Ectodermal cell (in vitro differentiated cells): ENCODE measurements around the gene CBX8.

ENCODE experiments used
- H3K27ac ChIP-seq: 2 replicates; pipeline ENCODE4 v1.7.0; 2013; ENCODE audit warnings: mild to moderate bottlenecking, low read depth, low read length; ENCODE audit not compliant: insufficient read depth, poor library complexity, severe bottlenecking
- H3K27me3 ChIP-seq: 2 replicates; pipeline ENCODE4 v1.7.0; 2013; ENCODE audit warnings: mild to moderate bottlenecking, low read length; ENCODE audit not compliant: insufficient read depth, control insufficient read depth, poor library complexity, severe bottlenecking
- H3K36me3 ChIP-seq: one replicate; pipeline ENCODE4 v1.7.0; 2013; ENCODE audit warnings: low read length; ENCODE audit not compliant: control insufficient read depth, insufficient read depth
- H3K4me1 ChIP-seq: one replicate; pipeline ENCODE4 v1.7.0; 2013; ENCODE audit warnings: low read length; ENCODE audit not compliant: control insufficient read depth, insufficient read depth
- H3K4me3 ChIP-seq: 2 replicates; pipeline ENCODE4 v1.7.0; 2013; ENCODE audit warnings: low read depth, low read length, control low read depth; ENCODE audit not compliant: insufficient read depth
- H3K9me3 ChIP-seq: 2 replicates; pipeline ENCODE4 v1.7.0; 2013; ENCODE audit warnings: mild to moderate bottlenecking, low read length, moderate library complexity; ENCODE audit not compliant: control insufficient read depth
- WGBS, 2 experiments: methylation state at CpG; one replicate each; pipeline ENCODE4 v1.1.7; 2013; ENCODE audit warnings: missing lambda C conversion rate in 2 of 2; 5-methylcytosine and 5-hydroxymethylcytosine counted together

The CBX8 gene

DNA sequence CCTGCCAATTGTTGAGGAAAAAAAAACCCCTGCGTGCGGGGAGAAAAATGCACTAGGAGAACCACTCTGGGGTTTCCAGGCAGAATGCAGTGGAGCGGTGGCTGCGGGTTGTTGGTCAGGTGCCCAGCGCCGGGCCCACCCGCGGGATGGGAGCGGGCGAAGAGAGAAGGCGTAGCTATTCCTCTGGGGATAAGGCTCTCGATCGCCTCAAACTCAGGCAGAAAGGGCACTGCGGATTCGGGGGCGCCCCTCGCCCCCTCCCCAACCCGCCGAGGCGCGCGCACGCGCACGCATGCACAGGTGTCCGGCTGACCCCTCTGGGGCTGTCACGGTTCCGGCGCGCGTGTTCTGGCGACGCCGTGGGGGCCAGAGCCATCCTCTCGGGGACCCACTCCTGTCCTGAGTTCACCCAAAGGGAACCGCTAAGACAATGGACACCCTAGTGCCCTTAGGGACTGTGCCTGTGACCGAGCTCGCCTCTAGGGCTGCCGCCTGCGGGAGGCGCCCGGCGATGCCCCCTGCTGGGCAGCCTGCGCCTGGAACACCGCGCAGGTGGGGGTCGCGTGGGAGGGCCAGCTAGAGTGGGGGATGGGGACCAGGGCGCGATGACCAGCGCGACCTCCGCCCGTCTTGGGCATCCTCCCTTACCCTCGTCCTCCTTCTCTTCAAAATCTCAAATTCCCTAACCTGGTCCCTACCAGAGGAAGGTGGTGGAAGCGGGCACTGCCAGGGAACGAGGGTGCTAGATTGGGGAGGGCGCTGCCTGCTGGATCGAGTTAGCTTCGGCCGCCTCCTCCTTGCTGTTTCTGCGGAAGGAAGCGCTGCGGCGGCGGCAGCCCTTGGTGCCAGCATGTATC, 14.4 kb upstream of the CBX8 start:
- WGBS, 2 experiments: 1 to 2% methylated on average over 66 of the region's 66 CpGs
- H3K27ac ChIP-seq: no peak overlapping the region

DNA sequence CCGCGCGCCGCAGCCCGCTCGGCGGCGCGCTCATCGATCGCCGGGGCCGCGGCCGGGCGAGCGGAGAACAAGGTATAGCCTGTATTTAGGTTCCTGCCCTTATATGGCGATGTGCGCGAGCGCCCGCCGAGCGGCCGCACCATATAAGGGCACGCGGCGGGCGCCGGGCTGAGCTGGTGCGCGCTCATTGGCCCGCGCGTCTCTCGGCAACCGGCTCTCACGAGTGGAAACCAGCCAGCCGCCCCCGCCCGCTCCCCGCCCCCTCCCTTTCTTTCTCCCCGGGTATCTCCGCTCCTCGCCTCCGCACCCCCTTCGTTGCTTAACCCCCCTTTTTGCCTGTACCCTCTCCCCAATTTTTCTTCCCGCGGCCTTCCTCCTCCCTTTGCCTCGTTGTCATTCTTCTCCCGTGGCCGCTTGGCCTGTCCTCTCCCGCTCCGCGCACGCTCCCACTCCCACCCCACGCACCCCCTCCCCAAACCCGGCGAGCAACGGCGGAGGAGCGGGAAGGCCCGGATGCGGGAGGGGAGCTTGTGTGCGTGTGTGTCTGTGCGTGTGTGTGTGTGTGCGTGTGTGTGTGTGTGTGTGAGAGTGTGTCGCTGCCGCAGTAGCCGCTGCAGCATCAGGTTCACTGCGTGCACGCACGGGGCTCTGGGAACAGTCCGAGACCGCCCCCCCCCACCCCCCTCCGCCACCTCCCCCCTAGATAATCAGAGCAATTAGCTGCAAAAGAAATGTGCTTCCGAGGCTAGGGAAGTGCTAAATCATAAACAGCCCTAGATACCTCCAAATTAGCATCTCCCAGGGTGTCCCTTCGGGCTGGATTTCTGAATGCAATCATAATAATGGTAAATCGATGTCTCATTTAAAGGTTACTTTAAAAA, 13.5 kb upstream of the CBX8 start:
- H3K9me3 ChIP-seq: no peaks in the 10 kb centered on the region
- H3K4me3 ChIP-seq: peak overlapping the region; percentile 29
- H3K27ac ChIP-seq: no peak overlapping the region
- peaks cover 96% of the 10 kb centered on the region for H3K27me3 ChIP-seq
- H3K36me3 ChIP-seq: no peaks in the 10 kb centered on the region
- H3K4me1 ChIP-seq: peaks cover 47% of the 10 kb centered on the region
- 0% methylated on average over 59 to 66 of the region's 79 CpGs for WGBS, 2 experiments

More for the DNA sequence above, 14.4 kb upstream of the CBX8 start:
- no peaks in the 10 kb centered on the region for H3K9me3 ChIP-seq
- H3K4me3 ChIP-seq: peak overlapping the region; percentile 11
- H3K36me3 ChIP-seq: no peaks in the 10 kb centered on the region
- H3K4me1 ChIP-seq: peaks cover 39% of the 10 kb centered on the region
- peaks cover 96% of the 10 kb centered on the region for H3K27me3 ChIP-seq

DNA sequence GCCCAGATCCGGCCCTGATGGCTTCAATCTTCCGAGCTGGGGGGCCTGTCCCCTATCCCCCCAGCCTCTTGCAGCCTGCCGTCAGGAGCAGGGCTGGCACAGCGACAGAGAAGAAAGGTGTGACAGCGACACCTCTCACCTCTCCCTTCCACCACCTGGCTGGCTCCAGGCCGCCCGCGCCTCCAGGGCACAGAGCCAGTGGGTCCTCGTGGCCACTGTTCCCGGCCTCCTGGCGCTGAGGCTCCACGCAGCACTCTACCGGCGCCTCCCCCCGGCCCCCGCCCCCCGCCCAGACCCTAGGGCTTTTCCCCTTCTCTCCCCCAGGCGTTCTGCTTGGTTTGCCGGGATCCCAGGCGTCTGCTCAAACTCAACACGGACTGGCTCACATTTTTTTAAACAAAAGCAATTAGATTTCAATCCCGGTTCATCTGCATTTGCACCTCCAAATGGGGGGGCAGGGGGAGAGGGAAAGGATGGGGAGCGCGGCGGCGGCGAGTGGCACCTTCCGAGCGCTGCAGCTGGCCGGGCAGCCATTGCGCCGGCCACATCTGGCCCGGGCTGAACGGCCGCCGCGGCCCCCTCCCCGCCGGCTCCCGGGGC, 12.8 kb upstream of the CBX8 start:
- H3K27ac ChIP-seq: no peak overlapping the region
- no peaks in the 10 kb centered on the region for H3K36me3 ChIP-seq
- H3K4me3 ChIP-seq: peak overlapping the region; percentile 29
- peaks cover 96% of the 10 kb centered on the region for H3K27me3 ChIP-seq
- 1 to 2% methylated on average over 39 to 40 of the region's 40 CpGs for WGBS, 2 experiments
- H3K9me3 ChIP-seq: no peaks in the 10 kb centered on the region
- peaks cover 50% of the 10 kb centered on the region for H3K4me1 ChIP-seq

DNA sequence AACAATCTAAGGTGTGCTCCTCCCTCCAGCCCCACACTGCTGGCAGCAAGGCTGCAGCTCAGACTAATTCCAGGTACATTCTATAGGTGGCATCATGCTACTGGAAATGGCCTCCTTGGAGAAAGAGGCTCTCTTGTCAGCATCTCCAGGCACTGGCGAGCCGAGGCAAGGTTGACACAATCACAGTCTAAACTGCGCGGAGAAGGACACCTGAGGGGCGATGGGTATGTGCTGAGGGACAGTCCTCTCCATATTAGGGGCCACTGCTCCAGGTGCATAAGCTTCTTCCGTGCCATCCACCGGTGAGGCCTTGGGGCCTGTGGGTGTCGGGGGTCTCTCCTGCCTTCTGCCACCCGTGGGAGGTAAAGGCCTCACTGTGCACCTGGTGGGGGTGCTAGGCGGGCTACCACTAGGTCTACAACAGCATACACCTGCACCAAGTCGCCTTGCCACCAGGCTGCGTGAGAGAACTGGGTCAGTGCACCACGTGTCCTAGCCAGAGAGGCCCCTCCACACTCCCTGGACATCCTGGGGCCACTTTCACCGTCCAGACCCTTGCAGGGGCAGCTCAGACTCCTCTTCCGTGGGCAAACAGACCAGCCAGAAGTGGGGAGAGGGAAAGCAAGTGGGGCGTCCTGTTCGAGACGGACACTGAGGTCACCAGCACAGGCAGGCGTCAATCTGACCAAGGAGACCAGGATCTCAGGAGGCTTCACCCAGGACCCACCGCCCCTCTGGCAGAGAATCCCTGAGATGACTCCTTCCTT, 12.1 kb upstream of the CBX8 start:
- Histone ChIP-seq H3K9me3 (no peaks in the 10 kb centered on the region), H3K4me1 (peaks cover 45% of the 10 kb centered on the region), H3K4me3 (no peak overlapping the region), H3K36me3 (no peaks in the 10 kb centered on the region), H3K27me3 (peaks cover 96% of the 10 kb centered on the region), H3K27ac (no peak overlapping the region)
- WGBS, 2 experiments: 17 to 19% methylated on average over 20 of the region's 20 CpGs

GRCh38 chr17:79806863-79807720, 10.2 kb upstream of the CBX8 start:
- H3K9me3 ChIP-seq: no peaks in the 10 kb centered on the region
- peaks cover 99% of the 10 kb centered on the region for H3K27me3 ChIP-seq
- WGBS, 2 experiments: 43 to 45% methylated on average over 13 of the region's 13 CpGs
- H3K4me3 ChIP-seq: no peak overlapping the region
- no peak overlapping the region for H3K27ac ChIP-seq
- H3K4me1 ChIP-seq: peaks cover 43% of the 10 kb centered on the region
- no peaks in the 10 kb centered on the region for H3K36me3 ChIP-seq

DNA sequence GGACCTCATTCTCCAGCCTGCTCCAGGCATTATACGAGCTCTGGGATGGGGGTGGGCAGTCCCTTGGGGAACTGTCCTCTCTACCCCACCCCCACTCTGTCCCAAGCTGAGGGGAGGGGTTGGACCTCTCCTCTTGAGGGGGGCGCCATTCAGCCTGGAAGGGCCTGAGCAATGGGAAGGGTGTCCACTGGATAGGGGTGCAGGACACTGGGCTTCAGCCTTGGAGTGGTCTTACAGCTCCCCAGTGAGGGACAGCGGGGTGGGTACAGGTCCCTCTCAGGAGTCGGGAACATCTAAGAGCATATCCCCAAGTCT, 9.5 kb upstream of the CBX8 start:
- Histone ChIP-seq H3K27ac (no peak overlapping the region), H3K4me1 (peaks cover 44% of the 10 kb centered on the region), H3K9me3 (no peaks in the 10 kb centered on the region), H3K36me3 (no peaks in the 10 kb centered on the region), H3K4me3 (no peak overlapping the region), H3K27me3 (peaks cover 99% of the 10 kb centered on the region)
- 14 to 27% methylated on average over 3 to 4 of the region's 4 CpGs for WGBS, 2 experiments

DNA sequence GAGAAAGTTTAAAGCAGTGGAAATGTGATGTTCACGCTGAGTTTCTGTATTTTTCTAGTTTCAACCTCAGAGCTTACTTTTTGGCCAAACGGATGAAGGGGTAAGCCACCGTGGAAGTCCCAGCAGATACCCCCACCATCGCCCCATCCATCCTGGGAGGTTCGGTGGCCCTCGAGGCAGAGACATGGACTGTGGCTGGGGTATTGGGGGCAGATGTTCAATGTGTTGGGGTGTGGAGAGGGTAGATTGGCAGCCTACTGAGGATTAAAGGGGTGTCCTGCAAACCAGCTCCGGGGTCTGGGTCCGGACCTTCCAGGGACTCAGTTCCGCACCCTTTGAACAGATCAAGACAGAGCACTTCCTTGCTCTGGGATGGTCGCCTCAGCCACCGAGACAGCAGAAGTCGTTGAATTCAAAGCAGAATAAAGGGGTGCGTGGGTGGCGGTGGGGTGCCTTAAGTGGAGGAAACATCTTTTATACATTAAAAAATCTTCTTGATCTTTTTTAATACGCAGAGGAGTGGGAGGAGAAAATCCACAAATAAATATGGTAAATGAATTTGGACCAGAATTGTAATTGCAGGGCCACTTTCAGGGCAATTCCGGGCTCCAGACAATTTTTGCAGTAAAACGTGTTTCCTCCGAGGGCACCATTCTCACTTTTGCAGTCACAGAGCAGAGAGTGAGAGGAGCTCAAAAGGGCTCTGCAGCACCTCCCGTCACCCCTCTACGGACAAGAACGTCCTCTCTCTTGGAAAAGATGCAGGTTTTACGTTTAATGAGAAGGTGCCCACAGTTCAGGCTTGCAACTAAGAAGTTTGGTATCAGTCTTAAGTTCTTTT, 8.2 kb upstream of the CBX8 start:
- no peak overlapping the region for H3K27ac ChIP-seq
- H3K9me3 ChIP-seq: no peaks in the 10 kb centered on the region
- H3K4me3 ChIP-seq: no peak overlapping the region
- peaks cover 99% of the 10 kb centered on the region for H3K27me3 ChIP-seq
- no peaks in the 10 kb centered on the region for H3K36me3 ChIP-seq
- WGBS, 2 experiments: 6 to 8% methylated on average over 20 of the region's 22 CpGs
- peaks cover 53% of the 10 kb centered on the region for H3K4me1 ChIP-seq

GRCh38 chr17:79803997-79804855, 7.3 kb upstream of the CBX8 start:
- Histone ChIP-seq H3K4me1 (peaks cover 57% of the 10 kb centered on the region), H3K27ac (no peak overlapping the region), H3K9me3 (no peaks in the 10 kb centered on the region), H3K36me3 (no peaks in the 10 kb centered on the region), H3K4me3 (no peak overlapping the region), H3K27me3 (peaks cover 100% of the 10 kb centered on the region)
- WGBS, 2 experiments: 1 to 2% methylated on average over 76 of the region's 76 CpGs
